Mesenchymal stem cell (in vitro differentiated cells and primary cell): ENCODE measurements around the gene AMT.
A peak's percentile ranks its signal among the peaks of the same experiment; 100 is the strongest.
"Not testable (repeated sequence)": the region's sequence is repeated elsewhere in the genome, so short reads cannot be mapped to it uniquely, and the experiment has no call there.

Source experiments
- DNase-seq: peaks from one replicate; pipeline ENCODE4 v3.0.0-alpha.2; 2013
- H2AFZ ChIP-seq: one replicate; pipeline ENCODE4 v1.6.1; 2013; ENCODE audit warnings: low read depth, mild to moderate bottlenecking, control low read depth, inconsistent platforms, low read length, moderate library complexity
- H2AK5ac ChIP-seq: 2 replicates; pipeline ENCODE4 v1.6.1; 2013; ENCODE audit warnings: low read length, moderate library complexity, mild to moderate bottlenecking, inconsistent platforms; ENCODE audit not compliant: severe bottlenecking
- H2BK120ac ChIP-seq: one replicate; pipeline ENCODE4 v1.6.1; 2013; ENCODE audit warnings: low read depth, mild to moderate bottlenecking, inconsistent platforms, low read length, moderate library complexity
- H2BK12ac ChIP-seq, 2 experiments: one replicate each; pipeline ENCODE4 v1.6.1; 2013; ENCODE audit warnings: inconsistent platforms in 2 of 2, low read length in 2 of 2, mild to moderate bottlenecking in 2 of 2, moderate library complexity in 2 of 2, control low read depth in 1 of 2
- H2BK15ac ChIP-seq: one replicate; pipeline ENCODE4 v1.6.1; 2013; ENCODE audit warnings: mild to moderate bottlenecking, low read depth, inconsistent platforms; ENCODE audit not compliant: poor library complexity, severe bottlenecking
- H2BK5ac ChIP-seq: 2 replicates; pipeline ENCODE4 v1.6.1; 2013; ENCODE audit warnings: low read depth, mild to moderate bottlenecking, low read length, control low read depth, inconsistent platforms; ENCODE audit not compliant: poor library complexity, severe bottlenecking
- H3K14ac ChIP-seq, 2 experiments: one replicate each; pipeline ENCODE4 v1.6.1; 2013; ENCODE audit warnings: inconsistent platforms in 2 of 2, low read length in 2 of 2, control low read depth in 1 of 2, mild to moderate bottlenecking in 1 of 2, moderate library complexity in 1 of 2
- H3K18ac ChIP-seq, 2 experiments: one replicate each; pipeline ENCODE4 v1.6.1; 2013; ENCODE audit warnings: inconsistent platforms in 2 of 2, low read length in 2 of 2, control low read depth in 1 of 2, low read depth in 1 of 2, mild to moderate bottlenecking in 1 of 2
- H3K23ac ChIP-seq, 2 experiments: one replicate each; pipeline ENCODE4 v1.6.1; 2013; ENCODE audit warnings: inconsistent platforms in 2 of 2, low read length in 2 of 2, mild to moderate bottlenecking in 2 of 2, moderate library complexity in 2 of 2, control low read depth in 1 of 2
- H3K27ac ChIP-seq: 2 replicates; pipeline ENCODE4 v1.5.1; 2013; ENCODE audit warnings: mild to moderate bottlenecking, moderate library complexity, low read length, control low read depth, inconsistent platforms; ENCODE audit not compliant: poor library complexity, severe bottlenecking
- H3K27me3 ChIP-seq, 2 experiments: 2 replicates each; pipeline versions ENCODE4 v1.6.1 to v1.7.0; 2013; ENCODE audit warnings: low read length in 2 of 2, mild to moderate bottlenecking in 2 of 2, moderate library complexity in 2 of 2, control low read depth in 1 of 2, inconsistent platforms in 1 of 2; ENCODE audit not compliant: control insufficient read depth in 1 of 2, insufficient read depth in 1 of 2
- H3K36me3 ChIP-seq, 2 experiments: 2 replicates each; pipeline versions ENCODE4 v1.6.1 to v1.7.0; 2013; ENCODE audit warnings: low read length in 2 of 2, control low read depth in 1 of 2, inconsistent platforms in 1 of 2, low read depth in 1 of 2, mild to moderate bottlenecking in 1 of 2; ENCODE audit not compliant: insufficient read depth in 2 of 2, control insufficient read depth in 1 of 2
- H3K4ac ChIP-seq, 2 experiments: one replicate each; pipeline ENCODE4 v1.6.1; 2013; ENCODE audit warnings: inconsistent platforms in 2 of 2, low read length in 2 of 2, mild to moderate bottlenecking in 2 of 2, moderate library complexity in 2 of 2, control low read depth in 1 of 2, low read depth in 1 of 2
- H3K4me1 ChIP-seq: 2 replicates; pipeline ENCODE4 v1.6.1; 2013; ENCODE audit warnings: low read depth, low read length, control low read depth; ENCODE audit not compliant: control insufficient read depth, insufficient read depth
- H3K4me2 ChIP-seq: 2 replicates; pipeline ENCODE4 v1.6.1; 2013; ENCODE audit warnings: low read length, mild to moderate bottlenecking, inconsistent platforms; ENCODE audit not compliant: poor library complexity, severe bottlenecking
- H3K4me3 ChIP-seq, 2 experiments: 2 replicates each; pipeline versions ENCODE4 v1.5.1 to v1.7.0; 2013; ENCODE audit warnings: low read length in 2 of 2, mild to moderate bottlenecking in 2 of 2, control low read depth in 1 of 2, low read depth in 1 of 2; ENCODE audit not compliant: insufficient read depth in 1 of 2
- H3K79me1 ChIP-seq: replicated peaks from 2 replicates; pipeline ENCODE4 v1.6.1; 2013; ENCODE audit warnings: mild to moderate bottlenecking, control low read depth, low read length, inconsistent platforms; ENCODE audit not compliant: poor library complexity, severe bottlenecking
- H3K9ac ChIP-seq: 2 replicates; pipeline ENCODE4 v1.7.0; 2013; ENCODE audit warnings: mild to moderate bottlenecking, low read length, moderate library complexity
- H3K9me3 ChIP-seq: 2 replicates; pipeline ENCODE4 v1.7.0; 2013; ENCODE audit warnings: mild to moderate bottlenecking, low read length; ENCODE audit not compliant: control insufficient read depth
- H4K8ac ChIP-seq: one replicate; pipeline ENCODE4 v1.6.1; 2013; ENCODE audit warnings: inconsistent platforms, mild to moderate bottlenecking, low read length, moderate library complexity
- H4K91ac ChIP-seq: one replicate; pipeline ENCODE4 v1.6.1; 2013; ENCODE audit warnings: mild to moderate bottlenecking, low read length, inconsistent platforms
- WGBS: methylation state at CpG from one replicate; pipeline ENCODE4 v1.1.7; 2013; ENCODE audit warnings: mixed read lengths; 5-methylcytosine and 5-hydroxymethylcytosine counted together

Gene AMT

DNA sequence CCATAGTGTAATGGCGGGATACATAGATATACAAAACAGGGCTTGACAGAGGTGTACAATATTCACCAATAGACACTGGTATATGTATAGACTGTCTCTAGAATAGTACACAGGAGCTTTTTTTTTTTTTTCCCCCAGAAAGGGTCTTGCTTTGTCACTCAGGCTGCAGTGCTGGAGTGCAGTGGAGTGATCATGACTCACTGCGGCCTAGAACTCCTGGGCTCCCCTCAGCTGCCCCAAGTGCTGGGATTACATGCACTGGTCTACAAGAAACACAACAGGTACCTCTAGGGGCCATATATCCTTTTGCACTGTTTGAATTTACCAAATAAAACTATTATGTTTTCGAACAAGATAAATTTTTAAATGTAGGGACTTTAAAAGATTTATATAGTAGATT is 22.8 kb downstream of the AMT start:
- H3K18ac ChIP-seq = no peak overlapping the region
- no peak overlapping the region for H2AFZ ChIP-seq
- no peak overlapping the region for H4K91ac ChIP-seq
- H3K4me1 ChIP-seq = peaks cover 5% of the 10 kb centered on the region
- DNase-seq = peak; percentile 63
- no peak overlapping the region for H4K8ac ChIP-seq
- no peak overlapping the region for H3K4ac ChIP-seq
- no peak overlapping the region for H2AK5ac ChIP-seq
- peaks cover 24 to 37% of the 10 kb centered on the region in 2 experiments for H3K36me3 ChIP-seq
- no peaks in the 10 kb centered on the region for H3K27me3 ChIP-seq
- no peak overlapping the region for H2BK5ac ChIP-seq
- no peaks in the 10 kb centered on the region for H3K9me3 ChIP-seq
- H3K4me3 ChIP-seq = no peak overlapping the region
- peak overlapping the region; percentile 29 for H3K27ac ChIP-seq
- no peak overlapping the region for H2BK12ac ChIP-seq
- no peak overlapping the region for H3K23ac ChIP-seq
- H2BK15ac ChIP-seq = no peak overlapping the region
- H3K14ac ChIP-seq = no peak overlapping the region
- no peak overlapping the region for H2BK120ac ChIP-seq
- 84% methylated on average over 1 of the region's 3 CpGs for WGBS
- no peak overlapping the region for H3K9ac ChIP-seq
- H3K79me1 ChIP-seq = no peaks in the 10 kb centered on the region
- no peak overlapping the region for H3K4me2 ChIP-seq

DNA sequence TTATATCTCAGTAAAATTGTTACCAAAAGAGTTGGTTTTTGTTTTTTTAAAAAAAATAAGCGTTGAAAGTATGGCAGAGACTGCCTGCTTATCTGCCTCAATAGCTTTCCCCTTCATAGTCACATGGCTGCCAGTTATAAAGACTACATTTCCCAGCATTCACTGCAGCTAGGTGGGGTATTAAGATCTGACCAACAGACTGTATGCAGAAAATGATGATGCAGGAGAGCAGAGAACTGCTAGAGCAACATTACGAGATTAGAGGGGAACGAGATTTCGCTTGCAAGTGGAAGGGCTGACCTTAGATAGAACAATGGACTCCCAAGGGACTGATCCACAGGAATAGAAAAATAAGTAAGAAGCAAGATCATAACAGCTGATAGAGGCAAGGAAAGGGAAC is 24.8 kb downstream of the AMT start:
- Histone ChIP-seq H3K4me3 (no peak overlapping the region), H3K14ac (no peak overlapping the region), H2AK5ac (no peak overlapping the region), H3K23ac (no peak overlapping the region), H3K4me2 (no peak overlapping the region), H4K8ac (no peak overlapping the region), H2AFZ (no peak overlapping the region), H3K4me1 (peaks cover 4% of the 10 kb centered on the region), H3K4ac (no peak overlapping the region), H4K91ac (no peak overlapping the region), H2BK120ac (no peak overlapping the region), H3K9me3 (no peaks in the 10 kb centered on the region), H2BK12ac (no peak overlapping the region), H2BK5ac (no peak overlapping the region), H3K27ac (no peak overlapping the region), H2BK15ac (no peak overlapping the region), H3K27me3 (no peaks in the 10 kb centered on the region), H3K79me1 (no peaks in the 10 kb centered on the region), H3K18ac (no peak overlapping the region), H3K9ac (no peak overlapping the region), H3K36me3 (peaks cover 21 to 31% of the 10 kb centered on the region in 2 experiments)
- WGBS = 84% methylated on average over 3 of the region's 4 CpGs
- peak; percentile 52 for DNase-seq

- not testable (repeated sequence) for H3K18ac ChIP-seq, H3K4me3 ChIP-seq, H2BK120ac ChIP-seq, H2BK5ac ChIP-seq, H2AK5ac ChIP-seq, H3K27me3 ChIP-seq, H3K4ac ChIP-seq, H3K23ac ChIP-seq, H3K4me2 ChIP-seq, H3K9ac ChIP-seq, DNase-seq, H3K79me1 ChIP-seq, H2AFZ ChIP-seq, H4K91ac ChIP-seq, H3K9me3 ChIP-seq, H3K14ac ChIP-seq, H3K4me1 ChIP-seq, H2BK15ac ChIP-seq, H4K8ac ChIP-seq, H2BK12ac ChIP-seq, H3K27ac ChIP-seq
- peaks cover 10 to 23% of the 10 kb centered on the region in 2 experiments for H3K36me3 ChIP-seq
- 98% methylated on average over 10 of the region's 10 CpGs for WGBS
Measured at GRCh38 chr3:49391310-49391709, 31.0 kb downstream of the AMT start.

GRCh38 chr3:49389297-49389696 is 33.0 kb downstream of the AMT start:
- Histone ChIP-seq H4K8ac (peak overlapping the region; percentile 13), H3K9me3 (no peaks in the 10 kb centered on the region), H3K36me3 (peaks cover 6 to 7% of the 10 kb centered on the region in 2 experiments), H3K4ac (no peak overlapping the region), H2BK120ac (no peak overlapping the region), H3K4me2 (no peak overlapping the region), H3K79me1 (no peaks in the 10 kb centered on the region), H3K18ac (no peak overlapping the region), H2BK15ac (no peak overlapping the region), H3K4me1 (peaks cover 1% of the 10 kb centered on the region), H3K4me3 (no peak overlapping the region), H2AK5ac (no peak overlapping the region), H4K91ac (no peak overlapping the region), H3K9ac (no peak overlapping the region), H3K23ac (no peak overlapping the region), H3K27ac (no peak overlapping the region), H2BK12ac (no peak overlapping the region), H2AFZ (no peak overlapping the region), H3K14ac (no peak overlapping the region), H3K27me3 (no peaks in the 10 kb centered on the region), H2BK5ac (no peak overlapping the region)
- WGBS = 100% methylated on average over 6 of the region's 6 CpGs
- no peak for DNase-seq
